Chondrocyte (in vitro differentiated cells): Measurements from ENCODE around the gene MTHFD1L. TPM values are rescaled to one million over a fixed set of nuclear protein-coding genes. Genes with fewer than 3 reads are reported as not detected.
A peak's percentile ranks its signal among the peaks of the same experiment; 100 is the strongest.
"Not testable (repeated sequence)": the region's sequence is repeated elsewhere in the genome, so short reads cannot be mapped to it uniquely, and the experiment has no call there.

ENCODE experiments used
- DNase-seq: peaks from one replicate; pipeline ENCODE4 v3.0.0; 2021; ENCODE audit warnings: mixed read lengths, low spot score
- H3K27ac Mint-ChIP-seq: one replicate; pipeline ENCODE4 v1.8.0; 2021; ENCODE audit warnings: mild to moderate bottlenecking, moderate library complexity, mixed read lengths; ENCODE audit not compliant: unreplicated experiment
- H3K27me3 Mint-ChIP-seq: 2 replicates; pipeline ENCODE4 v1.8.0; 2021; ENCODE audit warnings: low read depth, mixed read lengths
- H3K36me3 Mint-ChIP-seq: 2 replicates; pipeline ENCODE4 v1.8.0; 2021; ENCODE audit warnings: low read depth, mixed read lengths
- H3K4me1 Mint-ChIP-seq: 2 replicates; pipeline ENCODE4 v1.8.0; 2021; ENCODE audit warnings: low read depth, mild to moderate bottlenecking, mixed read lengths
- H3K4me3 Mint-ChIP-seq: one replicate; pipeline ENCODE4 v1.8.0; 2021; ENCODE audit warnings: mild to moderate bottlenecking, moderate library complexity, mixed read lengths; ENCODE audit not compliant: unreplicated experiment
- H3K9me3 Mint-ChIP-seq: 2 replicates; pipeline ENCODE4 v1.8.0; 2021; ENCODE audit warnings: low read depth, mixed read lengths
- CTCF ChIP-seq: fragments of 200-600 bp; sonication (generic); IDR thresholded peaks from 2 replicates; pipeline ENCODE4 v1.5.0; 2021; ENCODE audit warnings: antibody characterized with exemption, mild to moderate bottlenecking, moderate library complexity
- total RNA-seq: library from RNA; stranded (reverse); gene quantifications from 3 replicates; pipeline ENCODE4 v1.2.1, GENCODE V29; 2021

The MTHFD1L gene
- total RNA-seq, 1 donor from 2014 or later = 93.7 TPM

GRCh38 chr6:151111670-151112069, 246.2 kb downstream of the MTHFD1L start:
- no peak for DNase-seq
- H3K27ac Mint-ChIP-seq = peak overlapping the region; percentile 47
- no peaks in the 10 kb centered on the region for H3K36me3 Mint-ChIP-seq
- no peak overlapping the region for H3K4me3 Mint-ChIP-seq
- no peaks in the 10 kb centered on the region for H3K9me3 Mint-ChIP-seq
- no peaks in the 10 kb centered on the region for H3K27me3 Mint-ChIP-seq
- H3K4me1 Mint-ChIP-seq = peaks cover 14% of the 10 kb centered on the region
- no peak for TF ChIP-seq CTCF

- Mint-ChIP-seq H3K4me1 (peaks cover 14% of the 10 kb centered on the region), H3K9me3 (no peaks in the 10 kb centered on the region), H3K4me3 (no peak overlapping the region), H3K36me3 (no peaks in the 10 kb centered on the region), H3K27me3 (no peaks in the 10 kb centered on the region), H3K27ac (no peak overlapping the region)
- TF ChIP-seq CTCF = no peak
- no peak for DNase-seq
Observed at GRCh38 chr6:151112130-151112529, 246.6 kb downstream of the MTHFD1L start.

GRCh38 chr6:151112884-151113283, 247.4 kb downstream of the MTHFD1L start:
- not testable (repeated sequence) for H3K27ac Mint-ChIP-seq, H3K4me3 Mint-ChIP-seq, H3K27me3 Mint-ChIP-seq, DNase-seq, H3K36me3 Mint-ChIP-seq, H3K9me3 Mint-ChIP-seq
- peaks cover 14% of the 10 kb centered on the region for H3K4me1 Mint-ChIP-seq

GRCh38 chr6:151113641-151114040, 248.1 kb downstream of the MTHFD1L start:
- Mint-ChIP-seq H3K27me3 (no peaks in the 10 kb centered on the region), H3K27ac (no peak overlapping the region)

GRCh38 chr6:151118461-151119123, 253.1 kb downstream of the MTHFD1L start:
- Mint-ChIP-seq H3K4me3 (no peak overlapping the region), H3K9me3 (no peaks in the 10 kb centered on the region), H3K27ac (no peak overlapping the region), H3K36me3 (no peaks in the 10 kb centered on the region), H3K4me1 (no peaks in the 10 kb centered on the region), H3K27me3 (no peaks in the 10 kb centered on the region)
- TF ChIP-seq CTCF = no peak
- DNase-seq = no peak

More at GRCh38 chr6:151113641-151114040, 248.1 kb downstream of the MTHFD1L start:
- no peaks in the 10 kb centered on the region for H3K36me3 Mint-ChIP-seq
- no peaks in the 10 kb centered on the region for H3K9me3 Mint-ChIP-seq
- H3K4me1 Mint-ChIP-seq = peaks cover 11% of the 10 kb centered on the region
- no peak overlapping the region for H3K4me3 Mint-ChIP-seq
- TF ChIP-seq CTCF = no peak
- DNase-seq = no peak
